Muscle of leg (tissue), 11 donors: ENCODE data around the gene DOK4. TPM values are rescaled to one million over a fixed set of nuclear protein-coding genes. Genes with fewer than 3 reads are reported as not detected.

Experiments
- DNase-seq: peaks from one replicate; pipeline ENCODE4 v3.0.0; 2013
- H3K27ac ChIP-seq: one replicate; pipeline ENCODE4 v1.5.1; 2013; ENCODE audit warnings: mild to moderate bottlenecking, low read length, control low read depth
- H3K27me3 ChIP-seq: one replicate; pipeline ENCODE4 v1.6.1; 2013; ENCODE audit warnings: low read length; ENCODE audit not compliant: control insufficient read depth, insufficient read depth
- H3K36me3 ChIP-seq: one replicate; pipeline ENCODE4 v1.6.1; 2013; ENCODE audit warnings: low read length; ENCODE audit not compliant: control insufficient read depth, insufficient read depth
- H3K4me1 ChIP-seq: one replicate; pipeline ENCODE4 v1.6.1; 2013; ENCODE audit warnings: low read length; ENCODE audit not compliant: control insufficient read depth, insufficient read depth
- H3K4me3 ChIP-seq: one replicate; pipeline ENCODE4 v1.5.1; 2013; ENCODE audit warnings: low read length, control low read depth
- H3K9me3 ChIP-seq: replicated peaks from 2 replicates; pipeline ENCODE4 v1.6.1; 2013; ENCODE audit warnings: low read depth, low read length; ENCODE audit not compliant: control insufficient read depth
- WGBS: methylation state at CpG from one replicate; pipeline ENCODE4 v1.1.5; 2013; ENCODE audit warnings: missing lambda C conversion rate; ENCODE audit not compliant: insufficient coverage; 5-methylcytosine and 5-hydroxymethylcytosine counted together
- polyA plus RNA-seq, 8 donors: library from polyadenylated mRNA; unstranded; fragments of 120-200 nt; gene quantifications; one replicate each; pipeline versions ENCODE4 v1.2.1 to v1.2.3, GENCODE V29; 2013; ENCODE audit warnings: inconsistent platforms in 1 of 8, low replicate concordance in 1 of 8; ENCODE audit not compliant: insufficient read length in 8 of 8, insufficient read depth in 1 of 8
- total RNA-seq: library from RNA; stranded (reverse); fragments of 120-200 nt; gene quantifications from one replicate; pipeline ENCODE4 v1.2.4, GENCODE V29; 2013

DOK4 gene
- total and polyA plus RNA-seq, 9 donors: 6.8 to 14.9 (median 10.1) TPM

DNA sequence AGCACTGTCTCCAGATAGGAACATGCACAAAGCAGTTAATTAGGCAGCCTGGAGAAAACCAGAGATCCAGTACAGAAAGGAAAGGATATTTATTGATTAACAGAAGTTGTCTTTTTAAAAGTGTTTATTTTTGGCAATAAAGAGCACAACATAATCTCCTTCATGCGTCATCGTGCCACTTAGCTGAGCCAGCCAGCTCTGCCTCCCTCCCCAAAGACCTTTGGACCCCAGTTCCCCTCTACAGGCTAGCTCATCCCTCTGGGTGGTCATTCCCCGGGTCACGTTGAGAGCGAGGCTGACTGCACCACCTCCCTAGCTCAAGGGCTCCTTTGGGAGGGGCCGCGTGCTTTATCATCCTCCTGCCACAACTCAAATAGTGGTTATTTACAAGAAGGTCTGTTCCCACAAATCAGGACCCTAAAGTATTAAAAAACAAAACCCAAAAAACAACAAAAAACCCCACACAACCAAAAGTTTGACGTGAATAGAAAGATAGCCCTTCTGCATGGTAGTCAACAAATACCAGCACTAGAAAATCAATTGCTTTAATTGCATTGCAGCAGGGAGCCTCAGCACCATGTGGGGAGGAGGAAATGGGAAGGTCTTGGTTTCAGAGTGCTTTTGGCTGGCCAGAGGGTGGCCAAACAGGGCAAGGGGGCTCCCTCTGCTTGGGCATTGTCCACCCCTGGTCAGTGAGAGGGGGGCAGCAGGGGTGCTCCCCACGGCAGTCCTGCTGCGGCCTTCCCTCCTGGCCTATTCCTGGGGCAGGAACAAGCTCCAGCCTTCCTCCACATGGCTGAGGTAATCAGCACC lies 14.2 kb downstream of the DOK4 start:
- H3K36me3 ChIP-seq: peaks cover 63% of the 10 kb centered on the region

GRCh38 chr16:57471209-57471608 lies 15.1 kb downstream of the DOK4 start:
- H3K4me1 ChIP-seq: peaks cover 15% of the 10 kb centered on the region
- H3K36me3 ChIP-seq: peaks cover 68% of the 10 kb centered on the region
- no peaks in the 10 kb centered on the region for H3K9me3 ChIP-seq
- DNase-seq: no peak
- no peak overlapping the region for H3K4me3 ChIP-seq
- whole genome bisulfite sequencing: 57% methylated on average over 1 of the region's 1 CpG
- no peaks in the 10 kb centered on the region for H3K27me3 ChIP-seq
- H3K27ac ChIP-seq: no peak overlapping the region

More for the DNA sequence above, 14.2 kb downstream of the DOK4 start:
- H3K27ac ChIP-seq: no peak overlapping the region
- WGBS: 49% methylated on average over 7 of the region's 10 CpGs
- H3K9me3 ChIP-seq: no peaks in the 10 kb centered on the region
- DNase-seq: no peak
- H3K4me1 ChIP-seq: peaks cover 21% of the 10 kb centered on the region
- H3K27me3 ChIP-seq: no peaks in the 10 kb centered on the region
- H3K4me3 ChIP-seq: no peak overlapping the region

- Histone ChIP-seq H3K27ac (no peak overlapping the region), H3K4me1 (peaks cover 10% of the 10 kb centered on the region), H3K4me3 (no peak overlapping the region), H3K36me3 (peaks cover 73% of the 10 kb centered on the region), H3K9me3 (no peaks in the 10 kb centered on the region), H3K27me3 (no peaks in the 10 kb centered on the region)
- 18% methylated on average over 5 of the region's 6 CpGs for WGBS
- DNase-seq: peak; percentile 52
Observed at GRCh38 chr16:57470711-57471110, 15.6 kb downstream of the DOK4 start.

GRCh38 chr16:57469917-57470470 lies 16.3 kb downstream of the DOK4 start:
- Histone ChIP-seq H3K4me3 (no peak overlapping the region), H3K36me3 (peaks cover 80% of the 10 kb centered on the region), H3K4me1 (peaks cover 10% of the 10 kb centered on the region), H3K27me3 (no peaks in the 10 kb centered on the region), H3K27ac (no peak overlapping the region), H3K9me3 (no peaks in the 10 kb centered on the region)
- DNase-seq: no peak
- WGBS: 62% methylated on average over 4 of the region's 9 CpGs

DNA sequence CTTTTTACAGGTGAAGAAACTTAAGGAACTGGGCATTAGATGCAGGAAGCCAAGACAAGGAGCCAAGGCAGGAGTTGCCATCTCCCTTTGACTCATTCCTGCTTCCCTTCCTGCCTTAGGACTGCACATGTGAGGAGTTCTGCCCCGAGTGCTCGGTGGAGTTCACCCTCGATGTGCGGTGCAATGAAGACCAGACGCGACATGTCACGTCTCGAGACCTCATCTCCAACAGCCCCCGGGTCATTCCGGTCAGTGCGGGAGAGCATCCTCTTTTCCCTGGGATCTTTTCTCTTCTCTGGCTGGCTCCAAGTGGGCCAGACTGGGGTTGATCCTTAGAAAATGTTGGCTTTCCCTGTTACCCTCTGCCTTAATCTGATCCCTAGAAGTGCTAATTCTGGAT lies 17.2 kb downstream of the DOK4 start:
- WGBS: 81% methylated on average over 11 of the region's 11 CpGs
- H3K27ac ChIP-seq: no peak overlapping the region
- H3K36me3 ChIP-seq: peaks cover 83% of the 10 kb centered on the region

DNA sequence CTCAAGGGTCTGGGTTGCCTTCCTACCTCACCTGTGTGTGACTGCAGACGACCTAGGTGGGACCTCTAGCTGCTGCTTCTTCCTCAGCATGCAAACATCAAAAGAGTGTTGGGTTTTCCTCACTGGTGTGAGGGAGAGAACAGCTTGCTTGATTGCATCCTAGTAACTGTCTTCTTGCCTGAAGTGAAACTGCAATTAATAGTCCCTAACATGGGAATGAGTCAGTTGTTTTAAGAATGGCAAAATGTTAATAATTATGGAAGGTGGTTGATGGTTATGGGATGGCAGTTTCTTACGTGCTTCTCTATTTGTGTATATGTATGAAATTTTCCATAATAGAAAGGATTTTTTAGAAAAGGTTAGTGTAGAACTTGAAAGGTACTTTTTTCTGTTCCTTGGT lies 17.9 kb downstream of the DOK4 start:
- no peaks in the 10 kb centered on the region for H3K9me3 ChIP-seq
- no peak overlapping the region for H3K27ac ChIP-seq
- peaks cover 19% of the 10 kb centered on the region for H3K4me1 ChIP-seq
- H3K4me3 ChIP-seq: no peak overlapping the region
- WGBS: no CpG with 5 or more reads among the region's 2 CpGs
- no peaks in the 10 kb centered on the region for H3K27me3 ChIP-seq
- peaks cover 87% of the 10 kb centered on the region for H3K36me3 ChIP-seq
- DNase-seq: no peak

More for the DNA sequence above, 17.2 kb downstream of the DOK4 start:
- DNase-seq: no peak
- H3K4me3 ChIP-seq: no peak overlapping the region
- no peaks in the 10 kb centered on the region for H3K9me3 ChIP-seq
- no peaks in the 10 kb centered on the region for H3K27me3 ChIP-seq
- H3K4me1 ChIP-seq: peaks cover 12% of the 10 kb centered on the region

DNA sequence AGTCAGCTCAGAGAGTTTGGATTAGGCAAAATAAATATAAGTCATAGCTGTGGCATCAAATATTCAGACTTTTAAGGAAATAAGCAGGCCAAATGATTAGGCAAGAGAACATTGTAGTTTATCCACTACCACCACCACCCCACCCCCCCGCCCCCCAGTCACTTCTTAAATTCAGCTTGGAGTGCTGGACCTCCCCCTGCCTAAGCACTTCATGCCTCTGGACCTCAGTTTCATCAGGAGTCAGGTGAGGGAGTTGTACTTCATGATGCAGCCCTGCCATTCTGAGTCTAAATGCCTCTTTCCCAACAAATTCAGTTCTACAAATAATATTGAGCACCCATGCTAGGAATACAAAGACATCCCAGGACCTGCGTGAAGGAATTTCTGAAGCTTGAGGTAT lies 21.8 kb downstream of the DOK4 start:
- H3K27me3 ChIP-seq: no peaks in the 10 kb centered on the region
- no CpG with 5 or more reads among the region's 2 CpGs for WGBS
- H3K4me1 ChIP-seq: peaks cover 12% of the 10 kb centered on the region
- H3K4me3 ChIP-seq: no peak overlapping the region
- peaks cover 75% of the 10 kb centered on the region for H3K36me3 ChIP-seq
- H3K9me3 ChIP-seq: no peaks in the 10 kb centered on the region
- DNase-seq: no peak
- H3K27ac ChIP-seq: no peak overlapping the region

DNA sequence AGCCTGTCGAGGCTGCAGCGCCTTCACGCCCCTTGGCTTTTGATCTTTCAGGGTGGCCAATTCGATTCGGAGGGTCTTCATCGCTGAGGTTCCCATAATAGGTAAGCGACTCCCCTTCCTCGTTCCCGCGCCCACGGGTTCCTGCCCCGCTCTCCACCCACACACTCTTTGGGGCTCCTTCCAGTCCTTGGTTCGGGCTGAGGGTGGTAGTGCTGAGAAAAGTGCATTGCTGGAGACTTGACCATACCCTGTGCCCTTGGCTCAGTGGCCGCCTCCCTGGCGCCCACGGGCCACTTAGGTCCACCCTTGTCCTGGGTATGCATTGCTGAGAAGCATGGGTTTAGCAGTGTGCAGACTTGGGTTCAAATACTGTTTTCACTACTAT lies 23.3 kb downstream of the DOK4 start:
- no peak overlapping the region for H3K27ac ChIP-seq
- H3K9me3 ChIP-seq: no peaks in the 10 kb centered on the region
- no peaks in the 10 kb centered on the region for H3K27me3 ChIP-seq
- H3K4me3 ChIP-seq: peak overlapping the region; percentile 89
- peaks cover 76% of the 10 kb centered on the region for H3K36me3 ChIP-seq
- no peak for DNase-seq
- WGBS: no CpG with 5 or more reads among the region's 16 CpGs
- peaks cover 12% of the 10 kb centered on the region for H3K4me1 ChIP-seq

- H3K36me3 ChIP-seq: peaks cover 79% of the 10 kb centered on the region
- H3K27ac ChIP-seq: peak within 1 kb of the TSS; percentile 42
- peak within 1 kb of the TSS; percentile 89 for H3K4me3 ChIP-seq
- peak; percentile 93 for DNase-seq
- under 1% methylated on average over 26 of the region's 47 CpGs for WGBS
- H3K27me3 ChIP-seq: no peaks in the 10 kb centered on the region
- peaks cover 12% of the 10 kb centered on the region for H3K4me1 ChIP-seq
- H3K9me3 ChIP-seq: no peaks in the 10 kb centered on the region
Observed at GRCh38 chr16:57462209-57462977, 23.9 kb downstream of the DOK4 start, which contains the start of gene POLR2C. TSS of gene POLR2C (plus strand) at chr16:57462679. CDS start at chr16:57462725, 46 bp downstream.

- peaks cover 2% of the 10 kb centered on the region for H3K4me1 ChIP-seq
- no peak overlapping the region for H3K4me3 ChIP-seq
- H3K9me3 ChIP-seq: no peaks in the 10 kb centered on the region
- 90% methylated on average over 4 of the region's 10 CpGs for WGBS
- peaks cover 59% of the 10 kb centered on the region for H3K36me3 ChIP-seq
- no peak overlapping the region for H3K27ac ChIP-seq
- H3K27me3 ChIP-seq: no peaks in the 10 kb centered on the region
- no peak for DNase-seq
Observed at GRCh38 chr16:57452021-57452420, 34.3 kb downstream of the DOK4 start.
